AG08396 (cell line): ENCODE results near the gene MFSD2A.
"Not testable (repeated sequence)": the region's sequence is repeated elsewhere in the genome, so short reads cannot be mapped to it uniquely, and the experiment has no call there.

ENCODE experiments used
- DNase-seq: peaks from one replicate; pipeline ENCODE4 v3.0.0; 2012; ENCODE audit warnings: low spot score, mixed read lengths

The MFSD2A gene

GRCh38 chr1:39940980-39941871 is 13.7 kb upstream of the MFSD2A start:
- no peak for DNase-seq

GRCh38 chr1:39943471-39944290 is 11.3 kb upstream of the MFSD2A start:
- DNase-seq: no peak

- DNase-seq: no peak
Observed at GRCh38 chr1:39944410-39945112, 10.4 kb upstream of the MFSD2A start.

- DNase-seq: no peak
Observed at GRCh38 chr1:39946216-39946615, 8.7 kb upstream of the MFSD2A start.

- DNase-seq: no peak
Observed at GRCh38 chr1:39947260-39947659, 7.7 kb upstream of the MFSD2A start.

GRCh38 chr1:39949891-39950290 is 5.1 kb upstream of the MFSD2A start:
- no peak for DNase-seq

- no peak for DNase-seq
Observed at GRCh38 chr1:39951926-39952325, 3.0 kb upstream of the MFSD2A start.

GRCh38 chr1:39952359-39953110 is 2.4 kb upstream of the MFSD2A start:
- DNase-seq: no peak

GRCh38 chr1:39954324-39954869 is 548 bp upstream of the MFSD2A start:
- DNase-seq: no peak

GRCh38 chr1:39955547-39956539 is 898 bp downstream of the MFSD2A start:
- peak; percentile 66 for DNase-seq

- DNase-seq: no peak
Observed at GRCh38 chr1:39957299-39958015, 2.5 kb downstream of the MFSD2A start.

- DNase-seq: no peak
Observed at GRCh38 chr1:39958403-39959200, 3.7 kb downstream of the MFSD2A start.

GRCh38 chr1:39959651-39960333 is 4.8 kb downstream of the MFSD2A start:
- DNase-seq: no peak

- no peak for DNase-seq
Observed at GRCh38 chr1:39960431-39960958, 5.5 kb downstream of the MFSD2A start.

GRCh38 chr1:39962450-39962825 is 7.5 kb downstream of the MFSD2A start:
- no peak for DNase-seq

- not testable (repeated sequence) for DNase-seq
Observed at GRCh38 chr1:39962964-39963363, 8.0 kb downstream of the MFSD2A start.

GRCh38 chr1:39964552-39964951 is 9.6 kb downstream of the MFSD2A start:
- no peak for DNase-seq

- no peak for DNase-seq
Observed at GRCh38 chr1:39965044-39965443, 10.1 kb downstream of the MFSD2A start.
